ENCODE measurements around the gene WDR93. TPM values are rescaled to one million over a fixed set of nuclear protein-coding genes. Genes with fewer than 3 reads are reported as not detected.

The WDR93 gene
- total and polyA plus RNA-seq, 2 experiments from 2014 or later: 0.13 TPM; not detected in 1

GRCh38 chr15:89753855-89754254, 63.2 kb downstream of the WDR93 start:
- no peaks in the 10 kb centered on the region for H3K9me2 ChIP-seq (replicated peaks; ENCODE audit: insufficient read depth)
- peaks cover 15% of the 10 kb centered on the region for H3K27me3 ChIP-seq
- no peak overlapping the region for H3K27ac ChIP-seq
- TF ChIP-seq EZH2 (IDR thresholded peaks at IDR 0.05; ENCODE audit: borderline replicate concordance) (no peak), EZH2phosphoT487 (IDR thresholded peaks at IDR 0.05; ENCODE audit: low read depth, severe bottlenecking, unreplicated experiment) (no peak)
- TF ChIP-seq, protein P1, sequence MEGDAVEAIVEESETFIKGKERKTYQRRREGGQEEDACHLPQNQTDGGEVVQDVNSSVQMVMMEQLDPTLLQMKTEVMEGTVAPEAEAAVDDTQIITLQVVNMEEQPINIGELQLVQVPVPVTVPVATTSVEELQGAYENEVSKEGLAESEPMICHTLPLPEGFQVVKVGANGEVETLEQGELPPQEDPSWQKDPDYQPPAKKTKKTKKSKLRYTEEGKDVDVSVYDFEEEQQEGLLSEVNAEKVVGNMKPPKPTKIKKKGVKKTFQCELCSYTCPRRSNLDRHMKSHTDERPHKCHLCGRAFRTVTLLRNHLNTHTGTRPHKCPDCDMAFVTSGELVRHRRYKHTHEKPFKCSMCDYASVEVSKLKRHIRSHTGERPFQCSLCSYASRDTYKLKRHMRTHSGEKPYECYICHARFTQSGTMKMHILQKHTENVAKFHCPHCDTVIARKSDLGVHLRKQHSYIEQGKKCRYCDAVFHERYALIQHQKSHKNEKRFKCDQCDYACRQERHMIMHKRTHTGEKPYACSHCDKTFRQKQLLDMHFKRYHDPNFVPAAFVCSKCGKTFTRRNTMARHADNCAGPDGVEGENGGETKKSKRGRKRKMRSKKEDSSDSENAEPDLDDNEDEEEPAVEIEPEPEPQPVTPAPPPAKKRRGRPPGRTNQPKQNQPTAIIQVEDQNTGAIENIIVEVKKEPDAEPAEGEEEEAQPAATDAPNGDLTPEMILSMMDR (IDR thresholded peaks at IDR 0.05; ENCODE audit: poor library complexity): no peak
- H3K4me1 ChIP-seq (ENCODE audit: insufficient read depth): peaks cover 6% of the 10 kb centered on the region
- H3K9me3 ChIP-seq (ENCODE audit: low read depth): no peaks in the 10 kb centered on the region
- H3K36me3 ChIP-seq (replicated peaks; ENCODE audit: insufficient read depth, low read depth): no peaks in the 10 kb centered on the region
- no peaks in the 10 kb centered on the region for H4K20me1 ChIP-seq (ENCODE audit: insufficient read depth, poor library complexity, severe bottlenecking)
- no peak overlapping the region for H3K4me3 ChIP-seq
- no peak overlapping the region for H2AFZ ChIP-seq
- H3K4me2 ChIP-seq: no peak overlapping the region
- DNase-seq (ENCODE audit: low spot score): no peak
- 87% methylated on average over 7 of the region's 7 CpGs for WGBS (ENCODE audit: low lambda C conversion rate, missing lambda C conversion rate)
- no peaks in the 10 kb centered on the region for H3K79me2 ChIP-seq

DNA sequence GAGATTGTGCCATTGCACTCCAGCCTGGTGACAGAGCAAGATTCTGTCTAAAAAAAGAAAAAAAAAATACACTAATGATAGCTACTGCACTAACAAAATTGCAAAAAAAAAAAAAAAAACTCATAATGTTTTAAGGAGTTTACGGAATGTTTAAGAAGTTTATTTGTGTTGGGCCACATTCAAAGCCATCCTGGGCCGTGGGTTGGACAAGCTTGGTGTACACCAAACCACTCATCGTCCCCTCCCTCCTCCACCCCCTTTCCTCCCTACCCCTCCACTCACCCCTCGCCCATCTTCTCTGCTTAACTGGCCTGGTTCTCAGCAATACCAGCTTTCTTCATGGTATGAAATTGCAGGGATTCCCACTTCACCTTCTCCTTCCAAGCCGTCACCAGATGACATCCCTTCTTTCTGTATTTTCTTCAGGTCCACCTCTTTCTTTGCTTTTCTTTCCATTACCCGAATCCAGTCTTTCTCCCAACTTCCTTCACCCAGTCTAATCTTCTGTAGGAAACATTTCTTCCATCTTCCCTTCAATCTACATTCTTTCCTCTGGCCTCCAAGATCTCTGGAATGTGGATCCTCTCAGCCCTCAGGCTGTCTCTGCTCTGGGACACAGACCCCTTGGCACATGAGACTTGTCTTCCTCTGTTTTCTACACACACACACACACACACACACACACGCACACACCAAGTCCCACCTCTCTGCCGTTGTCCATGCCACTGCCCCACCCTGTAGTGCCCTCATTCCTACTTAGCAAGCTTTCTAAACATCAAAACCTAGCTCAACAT, 63.9 kb downstream of the WDR93 start:
- H3K9me2 ChIP-seq (replicated peaks; ENCODE audit: insufficient read depth): no peaks in the 10 kb centered on the region
- H4K20me1 ChIP-seq (ENCODE audit: insufficient read depth, poor library complexity, severe bottlenecking): no peaks in the 10 kb centered on the region
- H3K27ac ChIP-seq: no peak overlapping the region
- no peaks in the 10 kb centered on the region for H3K9me3 ChIP-seq (ENCODE audit: low read depth)
- H3K4me3 ChIP-seq: no peak overlapping the region
- H3K4me2 ChIP-seq: no peak overlapping the region
- peaks cover 6% of the 10 kb centered on the region for H3K4me1 ChIP-seq (ENCODE audit: insufficient read depth)
- no peak overlapping the region for H2AFZ ChIP-seq
- H3K36me3 ChIP-seq (replicated peaks; ENCODE audit: insufficient read depth, low read depth): no peaks in the 10 kb centered on the region
- peaks cover 8% of the 10 kb centered on the region for H3K27me3 ChIP-seq
- 80% methylated on average over 8 of the region's 8 CpGs for WGBS (ENCODE audit: low lambda C conversion rate, missing lambda C conversion rate)
- DNase-seq (ENCODE audit: low spot score): no peak
- TF ChIP-seq EZH2phosphoT487 (IDR thresholded peaks at IDR 0.05; ENCODE audit: low read depth, severe bottlenecking, unreplicated experiment): no peak
- no peak for TF ChIP-seq EZH2 (IDR thresholded peaks at IDR 0.05; ENCODE audit: borderline replicate concordance)
- TF ChIP-seq, protein P1 (IDR thresholded peaks at IDR 0.05; ENCODE audit: poor library complexity): no peak
- H3K79me2 ChIP-seq: no peaks in the 10 kb centered on the region

- Histone ChIP-seq H3K36me3 (replicated peaks; ENCODE audit: insufficient read depth, low read depth) (no peaks in the 10 kb centered on the region), H3K4me1 (ENCODE audit: insufficient read depth) (no peaks in the 10 kb centered on the region), H4K20me1 (ENCODE audit: insufficient read depth, poor library complexity, severe bottlenecking) (no peaks in the 10 kb centered on the region), H3K4me3 (no peak overlapping the region), H3K27ac (no peak overlapping the region), H2AFZ (no peak overlapping the region), H3K27me3 (no peaks in the 10 kb centered on the region), H3K4me2 (no peak overlapping the region), H3K9me3 (ENCODE audit: low read depth) (no peaks in the 10 kb centered on the region), H3K79me2 (no peaks in the 10 kb centered on the region), H3K9me2 (replicated peaks; ENCODE audit: insufficient read depth) (no peaks in the 10 kb centered on the region)
- 100% methylated on average over 4 of the region's 4 CpGs for WGBS (ENCODE audit: low lambda C conversion rate, missing lambda C conversion rate)
- no peak for DNase-seq (ENCODE audit: low spot score)
- TF ChIP-seq EZH2phosphoT487 (IDR thresholded peaks at IDR 0.05; ENCODE audit: low read depth, severe bottlenecking, unreplicated experiment) (no peak), EZH2 (IDR thresholded peaks at IDR 0.05; ENCODE audit: borderline replicate concordance) (no peak)
- TF ChIP-seq, protein P1 (IDR thresholded peaks at IDR 0.05; ENCODE audit: poor library complexity): no peak
These were observed 65.1 kb downstream of the WDR93 start for GRCh38 chr15:89755701-89756100.
